Spleen (tissue), 7 donors: Measurements from ENCODE around the gene PGF.

Experiments
- CTCF ChIP-seq, 11 experiments: fragments of 200-600 bp in 7 of 11; fragments of 450-650 bp in 4 of 11; sonication (generic) in 4 of 11; IDR thresholded peaks in 8 of 11; conservative IDR thresholded peaks in 3 of 11; 1 replicate in 7 of 11; 2 replicates in 4 of 11; pipeline versions ENCODE4 v1.4.0 to v1.8.0; 2016 to 2021; ENCODE audit warnings: antibody characterized with exemption in 11 of 11, inconsistent platforms in 4 of 11, mild to moderate bottlenecking in 1 of 11
- POLR2AphosphoS5 ChIP-seq, 3 donors: sonication (generic); formaldehyde crosslinking; IDR thresholded peaks; one replicate each; pipeline ENCODE4 v1.5.1; 2017; ENCODE audit warnings: antibody characterized with exemption in 3 of 3
- donor health status: DM: no; HTN: no; CAD: no; lungs with moderate emphysema.
- donor health status: DM: no; HTN: no; CAD: no.
- donor health status: DM: no; HTN: no; CAD: no.

GRCh38 chr14:74934041-74934440 lies 21.4 kb downstream of the PGF start:
- TF ChIP-seq CTCF (IDR thresholded peaks at IDR 0.05 in 8 of 11, conservative IDR thresholded peaks at IDR 0.05 in 3 of 11): no peak
- no peak for TF ChIP-seq POLR2AphosphoS5 (IDR thresholded peaks at IDR 0.05)
